HCT116 (cell line): Measurements from ENCODE around the gene SEC61A2. TPM values are rescaled to one million over a fixed set of nuclear protein-coding genes. Genes with fewer than 3 reads are reported as not detected.

ENCODE experiments used
- ATAC-seq: fragments of 200-7000 bp; cut with Tn5 transposase; 2 replicates; pipeline ENCODE4 v1.9.1; 2020; ENCODE audit warnings: mild to moderate bottlenecking, moderate library complexity
- BruUV-seq: library from RNA; stranded (reverse); fragments of 400-500 nt; replicated peaks from 2 replicates; lab custom pipeline; 2021; lab: Mats Ljungman, UMichigan
- CTCF ChIA-PET: fragments of 300-600 bp; sonication (Branson Sonifier 250); formaldehyde crosslinking; loops from one replicate; lab custom pipeline; 2021; ENCODE audit warnings: antibody characterized with exemption; lab: Charles Lee
- POLR2A ChIA-PET: fragments of 300-600, 350-600 bp; sonication (Branson Sonifier 250); formaldehyde crosslinking; loops from one replicate; lab custom pipeline; 2021; ENCODE audit warnings: antibody characterized with exemption; lab: Charles Lee
- RAD21 ChIA-PET, 2 experiments: fragments of 300-600 bp; sonication (Branson Sonifier 250); formaldehyde crosslinking; loops; one replicate each; lab custom pipeline; 2023; ENCODE audit warnings: low total read pairs in 2 of 2; ENCODE audit not compliant: uncharacterized antibody in 2 of 2, unreplicated experiment in 2 of 2, low non-redundant PET in 1 of 2; lab: Charles Lee
- DNase-seq: peaks from one replicate; pipeline ENCODE4 v3.0.0-alpha.2; 2010; ENCODE audit warnings: low read depth, low spot score
- H2AFZ ChIP-seq: fragments of 200-600 bp; shearing (Covaris generic), sonication (generic); 2 replicates; pipeline ENCODE4 v1.6.1; 2017; ENCODE audit warnings: low read depth, mixed run types, mixed read lengths, antibody characterized with exemption, low read length; ENCODE audit not compliant: poor library complexity, severe bottlenecking
- H3K27ac ChIP-seq: 2 replicates; pipeline ENCODE4 v1.5.1; 2012; ENCODE audit warnings: low read depth, low read length
- H3K27me3 ChIP-seq: fragments of 200-600 bp; sonication (generic); 2 replicates; pipeline ENCODE4 v1.6.1; 2016; ENCODE audit warnings: mixed run types, low read length, mixed read lengths; ENCODE audit not compliant: insufficient read depth
- H3K36me3 ChIP-seq, 2 experiments: fragments of 200-500 bp in 1 of 2; fragments of 200-600 bp in 1 of 2; sonication (Bioruptor generic) in 1 of 2; sonication (generic) in 1 of 2; 2 replicates each; pipeline versions ENCODE4 v1.5.1 to v1.6.1; 2014 to 2016; ENCODE audit warnings: low read length in 2 of 2, inconsistent platforms in 1 of 2, mixed read lengths in 1 of 2, mixed run types in 1 of 2; ENCODE audit not compliant: insufficient read depth in 2 of 2, control insufficient read depth in 1 of 2
- H3K4me1 ChIP-seq, 2 experiments: fragments of 200-600 bp in 1 of 2; sonication (generic) in 1 of 2; 2 replicates each; pipeline versions ENCODE4 v1.5.1 to v1.6.1; 2012 to 2017; ENCODE audit warnings: low read length in 2 of 2, inconsistent platforms in 1 of 2, mild to moderate bottlenecking in 1 of 2, mixed read lengths in 1 of 2, mixed run types in 1 of 2, moderate library complexity in 1 of 2; ENCODE audit not compliant: insufficient read depth in 2 of 2, control insufficient read depth in 1 of 2
- H3K4me2 ChIP-seq: fragments of 200-600 bp; sonication (generic); 2 replicates; pipeline ENCODE4 v1.6.1; 2017; ENCODE audit warnings: mixed run types, low read length, mixed read lengths
- H3K4me3 ChIP-seq, 2 experiments: fragments of 200-600 bp in 1 of 2; sonication (generic) in 1 of 2; replicated peaks in 1 of 2; 2 replicates each; pipeline ENCODE4 v1.5.1; 2011 to 2016; ENCODE audit warnings: low read length in 2 of 2, control low read depth in 1 of 2, low read depth in 1 of 2, mild to moderate bottlenecking in 1 of 2, mixed read lengths in 1 of 2, mixed run types in 1 of 2
- H3K79me2 ChIP-seq: fragments of 200-600 bp; sonication (generic); 2 replicates; pipeline ENCODE4 v1.6.1; 2017; ENCODE audit warnings: mild to moderate bottlenecking, mixed run types, low read length, moderate library complexity, mixed read lengths; ENCODE audit not compliant: insufficient read depth
- H3K9ac ChIP-seq: fragments of 200-600 bp; sonication (generic); 2 replicates; pipeline ENCODE4 v1.6.1; 2016; ENCODE audit warnings: low read length, mixed read lengths
- H3K9me2 ChIP-seq: fragments of 200-600 bp; sonication (generic), shearing (Covaris generic); 2 replicates; pipeline ENCODE4 v1.6.1; 2017; ENCODE audit warnings: mixed run types, mild to moderate bottlenecking, moderate library complexity; ENCODE audit not compliant: insufficient read depth
- H3K9me3 ChIP-seq, 2 experiments: fragments of 200-500 bp in 1 of 2; fragments of 200-600 bp in 1 of 2; sonication (Bioruptor generic) in 1 of 2; sonication (generic) in 1 of 2; 2 replicates each; pipeline ENCODE4 v1.6.1; 2014 to 2017; ENCODE audit warnings: low read length in 2 of 2, mixed read lengths in 2 of 2, inconsistent platforms in 1 of 2, low read depth in 1 of 2, mild to moderate bottlenecking in 1 of 2, mixed run types in 1 of 2, moderate library complexity in 1 of 2; ENCODE audit not compliant: control insufficient read depth in 1 of 2, insufficient read depth in 1 of 2
- H4K20me1 ChIP-seq: fragments of 200-600 bp; sonication (generic), shearing (Covaris generic); 2 replicates; pipeline ENCODE4 v1.6.1; 2017; ENCODE audit warnings: mixed run types, mild to moderate bottlenecking, moderate library complexity; ENCODE audit not compliant: insufficient read depth
- CBX3 ChIP-seq: IDR thresholded peaks from 2 replicates; pipeline ENCODE4 v1.6.1; 2012; ENCODE audit warnings: low read depth
- CEBPB ChIP-seq: IDR thresholded peaks from 2 replicates; pipeline ENCODE4 v1.6.1; 2012; ENCODE audit warnings: low read depth
- EZH2phosphoT487 ChIP-seq: fragments of 200-600 bp; IDR thresholded peaks from 2 replicates; pipeline ENCODE4 v1.6.1; 2018; ENCODE audit warnings: antibody characterized with exemption, borderline replicate concordance
- FOSL1 ChIP-seq: IDR thresholded peaks from 2 replicates; pipeline ENCODE4 v1.6.1; 2012; ENCODE audit warnings: low read depth
- JUND ChIP-seq: IDR thresholded peaks from 2 replicates; pipeline ENCODE4 v1.6.1; 2012
- POLR2A ChIP-seq: IDR thresholded peaks from 2 replicates; pipeline ENCODE4 v1.7.0; 2011; ENCODE audit warnings: borderline replicate concordance; ENCODE audit not compliant: insufficient read depth, insufficient read length; ENCODE audit errors: extremely low read depth
- SIN3A ChIP-seq: IDR thresholded peaks from 2 replicates; pipeline ENCODE4 v1.6.1; 2012; ENCODE audit warnings: low read depth
- SP1 ChIP-seq: IDR thresholded peaks from 2 replicates; pipeline ENCODE4 v1.6.1; 2012; ENCODE audit warnings: low read depth
- SRF ChIP-seq: IDR thresholded peaks from 2 replicates; pipeline ENCODE4 v1.6.1; 2012; ENCODE audit warnings: low read depth
- YY1 ChIP-seq: IDR thresholded peaks from 2 replicates; pipeline ENCODE4 v1.6.1; 2011; ENCODE audit warnings: low read length, low read depth, moderate library complexity, mild to moderate bottlenecking; ENCODE audit not compliant: insufficient replicate concordance; ENCODE audit errors: extremely low read depth
- ZFX ChIP-seq: fragments of 450-650 bp; IDR thresholded peaks from 2 replicates; pipeline ENCODE4 v1.6.1; 2017
- ZNF274 ChIP-seq: fragments of 200-500 bp; sonication (Bioruptor generic); IDR thresholded peaks from 2 replicates; pipeline ENCODE4 v1.6.1; 2014; ENCODE audit warnings: mild to moderate bottlenecking, low read depth, low read length, inconsistent platforms
- intact Hi-C: fragments of 100-400 bp; cut with micrococcal nuclease; formaldehyde crosslinking; loops from 2 replicates; pipeline ENCODE4 v1.10.0; 2022
- total RNA-seq: library from RNA; stranded (reverse); gene quantifications from one replicate; pipeline ENCODE4 v1.2.1, GENCODE V29; 2021; ENCODE audit not compliant: unreplicated experiment
- TF ChIP-seq, protein P1 (sequence below): IDR thresholded peaks from 2 replicates; pipeline ENCODE4 v1.6.1; 2012; ENCODE audit warnings: low read depth
- TF ChIP-seq, protein P2 (sequence below), 3 experiments: fragments of 200-600 bp in 1 of 3; sonication (generic) in 1 of 3; IDR thresholded peaks in 2 of 3; conservative IDR thresholded peaks in 1 of 3; 2 replicates each; pipeline ENCODE4 v1.5.1; 2012 to 2017; ENCODE audit warnings: low read depth in 2 of 3, low read length in 2 of 3, antibody characterized with exemption in 1 of 3, borderline replicate concordance in 1 of 3, control low read depth in 1 of 3, mild to moderate bottlenecking in 1 of 3, mixed read lengths in 1 of 3, mixed run types in 1 of 3, moderate library complexity in 1 of 3; ENCODE audit not compliant: insufficient read depth in 1 of 3
- TF ChIP-seq, protein P3 (sequence below): IDR thresholded peaks from 2 replicates; pipeline ENCODE4 v1.6.1; 2012

The SEC61A2 gene
- total RNA-seq, 1 experiment from 2014 or later, result 10.0 TPM

DNA sequence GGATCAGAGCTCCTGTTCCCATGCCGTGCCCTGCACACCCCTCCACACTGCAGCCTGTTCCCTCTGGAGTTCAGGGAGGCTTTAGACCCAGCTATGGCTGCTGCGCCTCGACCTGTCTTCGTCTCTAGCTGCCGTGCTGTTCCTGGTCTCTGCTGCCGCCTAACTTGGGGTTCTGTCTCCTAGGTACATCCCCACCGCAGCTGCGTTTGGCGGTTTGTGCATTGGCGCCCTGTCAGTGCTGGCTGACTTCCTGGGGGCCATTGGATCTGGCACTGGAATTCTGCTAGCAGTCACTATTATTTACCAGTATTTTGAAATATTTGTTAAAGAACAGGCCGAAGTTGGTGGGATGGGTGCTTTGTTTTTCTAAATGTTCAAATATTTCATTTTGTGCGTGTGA, 34.6 kb downstream of the SEC61A2 start:
- peaks cover 12 to 14% of the 10 kb centered on the region in 2 experiments for H3K36me3 ChIP-seq
- POLR2A ChIA-PET, result no interaction called here
- BruUV-seq, result no TSS peak

More for the DNA sequence above, 34.6 kb downstream of the SEC61A2 start:
- Histone ChIP-seq H3K79me2 (no peaks in the 10 kb centered on the region), H3K27ac (no peak overlapping the region), H3K9ac (no peak overlapping the region), H3K4me1 (no peaks in the 10 kb centered on the region), H3K9me3 (no peaks in the 10 kb centered on the region), H4K20me1 (no peaks in the 10 kb centered on the region), H3K4me3 (no peak overlapping the region), H3K27me3 (no peaks in the 10 kb centered on the region), H3K9me2 (no peaks in the 10 kb centered on the region), H2AFZ (no peak overlapping the region), H3K4me2 (no peak overlapping the region)
- no peak for TF ChIP-seq EZH2phosphoT487
- no peak for TF ChIP-seq CEBPB
- no peak for TF ChIP-seq FOSL1
- TF ChIP-seq ZFX, result no peak
- TF ChIP-seq, protein P1, sequence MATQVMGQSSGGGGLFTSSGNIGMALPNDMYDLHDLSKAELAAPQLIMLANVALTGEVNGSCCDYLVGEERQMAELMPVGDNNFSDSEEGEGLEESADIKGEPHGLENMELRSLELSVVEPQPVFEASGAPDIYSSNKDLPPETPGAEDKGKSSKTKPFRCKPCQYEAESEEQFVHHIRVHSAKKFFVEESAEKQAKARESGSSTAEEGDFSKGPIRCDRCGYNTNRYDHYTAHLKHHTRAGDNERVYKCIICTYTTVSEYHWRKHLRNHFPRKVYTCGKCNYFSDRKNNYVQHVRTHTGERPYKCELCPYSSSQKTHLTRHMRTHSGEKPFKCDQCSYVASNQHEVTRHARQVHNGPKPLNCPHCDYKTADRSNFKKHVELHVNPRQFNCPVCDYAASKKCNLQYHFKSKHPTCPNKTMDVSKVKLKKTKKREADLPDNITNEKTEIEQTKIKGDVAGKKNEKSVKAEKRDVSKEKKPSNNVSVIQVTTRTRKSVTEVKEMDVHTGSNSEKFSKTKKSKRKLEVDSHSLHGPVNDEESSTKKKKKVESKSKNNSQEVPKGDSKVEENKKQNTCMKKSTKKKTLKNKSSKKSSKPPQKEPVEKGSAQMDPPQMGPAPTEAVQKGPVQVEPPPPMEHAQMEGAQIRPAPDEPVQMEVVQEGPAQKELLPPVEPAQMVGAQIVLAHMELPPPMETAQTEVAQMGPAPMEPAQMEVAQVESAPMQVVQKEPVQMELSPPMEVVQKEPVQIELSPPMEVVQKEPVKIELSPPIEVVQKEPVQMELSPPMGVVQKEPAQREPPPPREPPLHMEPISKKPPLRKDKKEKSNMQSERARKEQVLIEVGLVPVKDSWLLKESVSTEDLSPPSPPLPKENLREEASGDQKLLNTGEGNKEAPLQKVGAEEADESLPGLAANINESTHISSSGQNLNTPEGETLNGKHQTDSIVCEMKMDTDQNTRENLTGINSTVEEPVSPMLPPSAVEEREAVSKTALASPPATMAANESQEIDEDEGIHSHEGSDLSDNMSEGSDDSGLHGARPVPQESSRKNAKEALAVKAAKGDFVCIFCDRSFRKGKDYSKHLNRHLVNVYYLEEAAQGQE, result no peak
- no peak for TF ChIP-seq ZNF274
- TF ChIP-seq CBX3, result no peak
- TF ChIP-seq, protein P2, sequence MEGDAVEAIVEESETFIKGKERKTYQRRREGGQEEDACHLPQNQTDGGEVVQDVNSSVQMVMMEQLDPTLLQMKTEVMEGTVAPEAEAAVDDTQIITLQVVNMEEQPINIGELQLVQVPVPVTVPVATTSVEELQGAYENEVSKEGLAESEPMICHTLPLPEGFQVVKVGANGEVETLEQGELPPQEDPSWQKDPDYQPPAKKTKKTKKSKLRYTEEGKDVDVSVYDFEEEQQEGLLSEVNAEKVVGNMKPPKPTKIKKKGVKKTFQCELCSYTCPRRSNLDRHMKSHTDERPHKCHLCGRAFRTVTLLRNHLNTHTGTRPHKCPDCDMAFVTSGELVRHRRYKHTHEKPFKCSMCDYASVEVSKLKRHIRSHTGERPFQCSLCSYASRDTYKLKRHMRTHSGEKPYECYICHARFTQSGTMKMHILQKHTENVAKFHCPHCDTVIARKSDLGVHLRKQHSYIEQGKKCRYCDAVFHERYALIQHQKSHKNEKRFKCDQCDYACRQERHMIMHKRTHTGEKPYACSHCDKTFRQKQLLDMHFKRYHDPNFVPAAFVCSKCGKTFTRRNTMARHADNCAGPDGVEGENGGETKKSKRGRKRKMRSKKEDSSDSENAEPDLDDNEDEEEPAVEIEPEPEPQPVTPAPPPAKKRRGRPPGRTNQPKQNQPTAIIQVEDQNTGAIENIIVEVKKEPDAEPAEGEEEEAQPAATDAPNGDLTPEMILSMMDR (IDR thresholded peaks at IDR 0.05 in 2 of 3, conservative IDR thresholded peaks at IDR 0.05 in 1 of 3; ENCODE audit: borderline replicate concordance in 1 of 3, insufficient read depth in 1 of 3, low read depth in 2 of 3, low read length in 2 of 3), result no peak
- TF ChIP-seq YY1, result no peak
- TF ChIP-seq SP1, result no peak
- TF ChIP-seq, protein P3, sequence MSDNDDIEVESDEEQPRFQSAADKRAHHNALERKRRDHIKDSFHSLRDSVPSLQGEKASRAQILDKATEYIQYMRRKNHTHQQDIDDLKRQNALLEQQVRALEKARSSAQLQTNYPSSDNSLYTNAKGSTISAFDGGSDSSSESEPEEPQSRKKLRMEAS, result no peak
- no peak for TF ChIP-seq SIN3A
- no peak for TF ChIP-seq POLR2A
- TF ChIP-seq SRF, result no peak
- TF ChIP-seq JUND, result no peak
- ATAC-seq (no peak), DNase-seq (no peak)
- CTCF ChIA-PET, result no interaction called here
- RAD21 ChIA-PET, result no interaction called here
- intact Hi-C loops, result no loop called here
